NCI-H2081 (cell line): ENCODE measurements around the gene FARP1.

Experiments
- DNase-seq, 2 experiments: peaks; one replicate each; lab custom pipeline; 2025; lab: John Stamatoyannopoulos, UW

FARP1 gene

GRCh38 chr13:98284679-98285078 lies 141.8 kb downstream of the FARP1 start:
- peak in 1 of 2 experiments; percentile 71 for DNase-seq

- DNase-seq, result peak; percentile 74 to 91
Measured at GRCh38 chr13:98285317-98285716, 142.4 kb downstream of the FARP1 start.

DNA sequence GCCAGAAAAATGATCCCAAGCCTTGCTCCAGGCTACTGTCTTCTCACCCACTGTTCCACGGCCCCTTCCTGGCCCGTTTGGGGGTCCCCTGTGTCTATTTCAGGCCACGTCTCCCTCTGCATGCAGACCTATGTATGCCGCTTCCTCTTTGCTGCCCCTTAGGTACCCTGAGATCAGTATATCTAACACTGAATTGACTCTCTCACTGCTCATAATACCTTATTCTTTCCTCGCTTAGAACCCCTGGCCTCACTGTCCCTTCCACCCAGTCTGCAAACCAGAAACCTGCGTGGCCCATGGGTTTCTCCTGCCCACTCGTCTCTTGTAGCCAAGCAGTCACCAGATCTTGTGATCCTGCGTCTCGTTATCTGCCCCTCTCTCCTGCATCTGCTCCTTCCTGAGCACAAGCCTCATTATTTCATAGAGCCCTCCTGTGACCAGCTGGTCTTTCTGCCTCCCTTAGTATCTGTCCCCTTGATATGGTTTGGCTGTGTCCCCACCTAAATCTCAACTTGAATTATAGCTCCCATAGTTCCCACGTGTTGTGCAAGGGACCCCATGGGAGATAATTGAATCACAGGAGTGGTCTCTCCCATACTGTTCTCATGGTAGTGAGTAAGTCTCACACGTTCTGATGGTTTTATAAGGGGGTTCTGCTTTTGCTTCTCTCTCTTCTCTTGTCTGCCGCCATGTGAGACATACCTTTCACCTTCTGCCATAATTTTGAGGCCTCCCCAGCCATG lies 143.1 kb downstream of the FARP1 start:
- peak; percentile 13 to 41 for DNase-seq

DNA sequence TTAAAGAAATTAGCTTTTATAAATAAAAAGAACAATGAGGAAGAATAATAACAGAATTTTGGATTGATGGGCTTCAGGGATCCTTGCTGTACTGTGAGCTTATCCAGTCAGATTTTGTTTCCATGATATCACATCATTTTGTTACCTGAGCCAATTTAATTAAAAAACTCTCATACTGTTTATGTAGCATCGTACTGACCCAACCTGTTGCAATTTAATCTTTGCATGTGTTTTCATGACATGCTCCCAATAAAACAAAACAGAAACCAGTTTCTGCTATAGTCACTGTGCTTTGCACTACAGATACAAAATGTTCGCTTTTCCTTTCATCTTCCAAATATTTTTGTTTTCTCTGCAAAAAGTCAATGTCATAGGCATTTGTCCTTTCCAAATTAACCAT lies 143.9 kb downstream of the FARP1 start:
- DNase-seq, result no peak

DNA sequence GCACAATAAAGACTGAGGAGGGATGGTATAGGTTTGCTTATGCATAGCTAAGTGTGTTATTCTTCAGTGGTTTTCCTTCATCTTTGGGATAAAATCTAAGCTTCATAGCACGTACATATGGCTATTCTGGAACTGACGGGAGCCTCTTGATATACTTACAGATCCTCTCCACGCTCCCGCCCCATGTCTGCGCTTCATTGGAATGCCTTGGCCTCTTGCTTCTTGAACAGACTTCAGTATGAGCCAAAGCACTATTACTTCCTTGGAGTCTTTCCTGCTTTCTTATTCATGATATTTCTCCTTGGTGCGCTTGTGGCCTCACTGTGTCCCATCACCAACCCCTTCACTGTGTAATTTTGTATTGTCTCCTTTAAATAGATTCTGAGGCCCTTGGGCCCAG lies 145.3 kb downstream of the FARP1 start:
- DNase-seq, result no peak

DNA sequence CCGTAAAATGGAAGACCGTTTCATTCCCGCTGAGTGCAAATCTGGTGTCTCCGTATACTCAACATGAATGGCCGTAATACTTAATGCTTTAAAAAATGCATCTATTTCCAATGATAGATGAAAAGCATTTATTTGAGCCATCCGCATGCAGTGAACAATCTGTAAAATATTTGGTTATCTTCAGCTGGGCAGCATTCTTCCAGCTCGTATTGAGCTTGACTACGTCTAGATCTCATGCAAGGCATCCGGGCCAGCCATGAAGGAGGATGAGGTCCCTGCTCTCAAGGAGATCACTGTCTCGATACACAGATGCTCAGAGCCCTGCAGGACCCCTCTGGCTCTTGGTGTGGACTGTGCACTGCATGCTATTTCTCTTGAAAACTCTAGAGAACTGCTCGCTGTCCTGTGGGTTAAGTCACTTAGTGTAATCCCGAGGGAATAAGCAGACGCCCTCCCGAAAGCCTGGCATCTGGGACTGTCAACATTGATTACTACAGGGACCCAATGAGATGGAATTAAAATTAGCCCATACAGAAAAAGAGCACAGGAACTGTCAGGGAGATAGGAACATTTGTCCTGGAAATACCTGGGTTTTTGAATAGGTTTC lies 146.5 kb downstream of the FARP1 start:
- no peak for DNase-seq

GRCh38 chr13:98290261-98290660 lies 147.4 kb downstream of the FARP1 start:
- DNase-seq, result no peak

- no peak for DNase-seq
Measured at GRCh38 chr13:98291658-98292057, 148.8 kb downstream of the FARP1 start.

- DNase-seq, result peak in 1 of 2 experiments; percentile 6
Measured at GRCh38 chr13:98293103-98293502, 150.2 kb downstream of the FARP1 start.

DNA sequence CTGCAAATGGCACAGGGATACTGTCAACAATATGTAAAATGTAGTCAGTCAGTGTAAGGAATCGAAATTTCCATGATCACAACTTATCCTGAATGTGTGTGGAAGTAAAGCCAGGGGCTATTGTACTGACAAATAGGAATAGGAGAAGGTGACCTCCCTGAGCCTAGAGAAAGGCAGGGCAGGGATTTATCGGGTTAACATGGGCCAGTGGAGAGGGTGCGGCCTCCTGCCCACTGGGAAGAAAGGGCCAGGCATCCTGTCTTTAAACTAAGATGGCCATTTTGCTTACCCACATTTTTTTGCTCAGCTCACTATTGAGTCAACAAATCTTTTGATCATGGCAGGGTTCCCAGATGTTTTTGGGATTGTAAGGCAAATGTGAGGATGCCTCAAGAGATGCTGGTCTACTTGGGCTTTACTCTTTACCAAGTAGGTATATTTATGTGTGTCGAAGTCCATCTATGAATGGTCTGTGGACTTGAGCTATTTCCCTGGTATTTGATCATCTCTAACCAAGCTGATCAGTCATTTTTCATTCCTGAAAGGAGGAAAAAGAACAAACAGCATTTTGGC lies 150.8 kb downstream of the FARP1 start:
- no peak for DNase-seq

GRCh38 chr13:98295371-98295770 lies 152.5 kb downstream of the FARP1 start:
- DNase-seq, result no peak

DNA sequence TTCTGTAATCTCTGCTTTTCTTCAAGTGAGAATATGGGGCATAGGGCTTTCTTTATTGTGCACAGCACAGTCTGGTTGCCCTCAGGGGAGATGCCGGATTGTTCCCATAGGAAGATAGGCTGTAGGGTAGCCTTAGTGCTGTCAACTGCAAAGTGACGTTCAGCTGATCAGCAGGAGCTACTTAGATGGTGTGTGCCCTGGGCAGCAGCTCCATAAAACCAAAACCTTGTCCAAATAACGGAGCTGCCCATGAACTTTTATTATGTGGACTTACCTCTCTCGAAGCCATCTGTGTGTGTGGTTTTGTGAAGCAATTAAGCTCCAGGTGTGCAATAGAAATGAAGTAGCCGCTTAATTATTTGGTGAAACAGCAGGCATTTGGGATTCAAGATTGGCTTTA lies 154.2 kb downstream of the FARP1 start:
- DNase-seq, result peak; percentile 42 to 84

- DNase-seq, result no peak
Measured at GRCh38 chr13:98297745-98298144, 154.9 kb downstream of the FARP1 start.

DNA sequence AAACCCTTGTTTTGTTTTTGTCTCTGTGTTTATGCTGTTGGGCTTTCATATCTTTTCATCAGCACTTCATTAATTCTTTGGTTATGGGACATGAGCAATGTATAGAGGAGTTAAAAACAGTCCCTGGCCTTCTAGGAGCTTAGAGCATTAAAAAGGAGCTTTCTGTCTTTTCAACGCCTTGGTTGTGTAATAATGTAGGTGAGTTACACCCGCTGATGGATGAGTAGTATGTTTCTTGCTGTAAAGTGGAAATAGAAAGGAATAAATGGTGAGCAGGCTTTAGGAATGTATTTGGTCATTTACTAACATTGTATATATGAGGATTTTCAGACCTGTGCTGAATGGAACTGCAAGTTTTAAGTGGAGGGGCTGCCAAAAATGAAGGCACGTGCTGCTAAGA lies 155.7 kb downstream of the FARP1 start:
- no peak for DNase-seq

GRCh38 chr13:98299235-98299965 lies 156.5 kb downstream of the FARP1 start:
- no peak for DNase-seq

GRCh38 chr13:98299966-98300350 lies 157.1 kb downstream of the FARP1 start:
- DNase-seq, result no peak

DNA sequence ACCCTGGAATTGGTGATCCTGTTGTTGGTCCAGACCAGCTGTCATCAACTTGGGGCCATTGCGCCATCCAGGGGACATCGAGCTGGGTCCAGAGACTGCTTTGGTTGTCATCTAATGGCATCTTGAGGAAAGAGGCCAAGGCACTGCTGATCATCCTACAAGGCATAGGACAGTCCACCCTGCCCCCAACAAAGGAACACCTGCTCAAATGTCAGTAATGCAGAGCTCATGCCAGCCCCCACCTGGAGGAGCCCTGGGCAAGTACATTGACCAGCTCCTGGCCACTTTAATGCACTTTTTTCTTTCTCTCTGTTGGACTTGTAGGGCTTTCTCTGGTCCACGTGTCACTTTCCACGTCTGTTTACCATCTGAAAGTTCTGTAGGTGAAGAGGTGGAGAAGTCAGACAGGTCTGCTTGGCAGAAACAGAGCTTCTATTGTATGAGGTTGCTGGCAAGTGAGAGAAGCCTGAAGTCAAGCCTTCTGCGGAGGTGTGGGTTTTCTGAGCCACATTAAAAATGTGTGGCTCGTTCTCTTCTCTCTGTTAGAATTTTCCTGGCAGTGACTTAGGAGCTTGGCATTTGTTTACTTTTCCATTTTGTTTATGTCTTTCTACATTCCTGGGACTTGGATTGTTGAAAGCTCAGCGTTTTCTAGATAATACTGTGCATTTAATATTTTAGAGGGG lies 158.2 kb downstream of the FARP1 start:
- DNase-seq, result no peak

DNA sequence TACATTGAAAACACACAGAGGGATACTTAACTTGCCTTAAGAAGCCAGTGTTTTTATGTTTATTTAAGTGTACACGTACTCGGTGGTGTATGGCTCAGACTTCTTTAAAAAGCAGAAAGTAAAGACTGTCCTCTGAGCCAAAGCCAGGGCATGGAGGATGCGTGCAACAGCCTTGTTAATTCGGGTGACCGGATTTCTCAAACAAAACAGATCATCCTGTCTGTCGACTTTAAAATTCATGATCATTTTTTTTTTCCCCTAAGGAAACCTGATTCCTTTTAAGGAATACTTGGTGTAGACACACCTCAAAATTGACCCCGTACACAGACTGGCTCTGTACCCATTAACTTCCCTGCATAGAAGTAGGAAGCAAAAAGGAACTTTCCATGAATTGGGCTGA lies 158.8 kb downstream of the FARP1 start:
- no peak for DNase-seq

DNA sequence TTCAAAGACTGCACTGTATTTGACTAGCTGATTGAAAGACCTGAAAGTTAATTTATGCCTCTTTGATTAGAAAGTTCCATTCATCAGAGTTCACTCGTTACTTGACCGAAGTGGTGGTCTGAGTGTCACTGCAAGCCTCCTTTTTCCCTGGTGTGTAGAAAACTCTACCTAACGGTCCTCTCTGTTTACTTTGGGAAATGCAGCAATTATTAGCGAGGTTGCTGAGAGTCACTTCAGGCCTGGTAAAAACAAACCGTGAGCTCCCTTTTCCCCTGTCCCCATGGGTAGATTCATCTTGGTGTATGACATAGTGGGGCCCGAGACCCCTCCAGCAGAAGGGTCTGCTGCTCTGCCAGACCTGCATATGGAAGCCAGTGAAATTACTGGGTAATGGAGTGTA lies 161.0 kb downstream of the FARP1 start:
- no peak for DNase-seq

GRCh38 chr13:98305670-98306069 lies 162.8 kb downstream of the FARP1 start:
- DNase-seq, result no peak

DNA sequence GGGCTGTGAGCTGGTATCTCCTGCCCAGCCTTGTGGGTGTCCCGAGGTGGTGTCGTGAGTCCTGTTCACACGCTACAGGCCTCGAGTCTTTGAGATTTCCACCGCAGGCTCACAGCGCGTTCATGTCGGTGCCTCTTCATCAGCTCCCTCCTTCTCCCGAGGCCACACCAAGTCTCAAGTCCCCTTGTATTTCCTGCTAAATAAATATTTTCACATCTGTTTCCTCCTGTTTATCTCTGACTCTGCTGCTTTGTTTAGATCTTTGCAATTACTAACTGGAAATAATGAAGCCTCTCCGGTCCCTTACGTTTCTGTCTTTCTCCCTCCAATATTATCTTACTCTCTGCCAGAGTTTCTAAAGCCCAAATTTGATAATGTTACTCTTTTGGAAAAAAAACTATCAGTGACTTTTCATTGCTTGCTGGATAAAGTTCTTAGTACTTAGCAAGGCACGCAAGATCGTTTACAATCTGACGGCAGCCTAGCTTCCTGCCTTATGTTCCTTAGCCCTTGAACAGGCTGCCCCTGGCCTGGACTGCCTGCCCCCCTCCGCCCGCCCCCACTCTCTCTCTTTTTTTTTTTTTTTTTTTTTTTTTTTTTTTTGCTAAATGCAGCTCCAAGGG lies 164.7 kb downstream of the FARP1 start:
- no peak for DNase-seq
